Peyer's patch (tissue), 4 donors: ENCODE results near the gene DDR1. TPM values are rescaled to one million over a fixed set of nuclear protein-coding genes. Genes with fewer than 3 reads are reported as not detected.
"Not testable (repeated sequence)": the region's sequence is repeated elsewhere in the genome, so short reads cannot be mapped to it uniquely, and the experiment has no call there.

Source experiments
- DNase-seq, 3 donors: peaks; one replicate each; pipeline ENCODE4 v3.0.0-alpha.2; 2017 to 2019
- H3K27ac ChIP-seq, 4 donors: fragments of 200-600 bp; sonication (generic); one replicate each; pipeline ENCODE4 v1.5.1; 2016 to 2019
- H3K27me3 ChIP-seq, 2 donors: fragments of 200-600 bp; sonication (generic); one replicate each; pipeline ENCODE4 v1.5.1; 2019
- H3K36me3 ChIP-seq, 3 donors: fragments of 200-600 bp; sonication (generic); one replicate each; pipeline ENCODE4 v1.5.1; 2016 to 2019
- H3K4me1 ChIP-seq, 4 donors: fragments of 200-600 bp; sonication (generic); one replicate each; pipeline ENCODE4 v1.5.1; 2016 to 2019
- H3K4me3 ChIP-seq, 4 donors: fragments of 200-600 bp; sonication (generic); 1 replicate in 3 of 4; 2 replicates in 1 of 4; pipeline ENCODE4 v1.5.1; 2016 to 2019; ENCODE audit warnings: mild to moderate bottlenecking in 1 of 4
- H3K9me3 ChIP-seq, 4 donors: fragments of 200-600 bp; sonication (generic); one replicate each; pipeline ENCODE4 v1.5.1; 2016 to 2019; ENCODE audit warnings: mild to moderate bottlenecking in 1 of 4
- POLR2A ChIP-seq, 2 donors: fragments of 450-650 bp; IDR thresholded peaks; one replicate each; pipeline ENCODE4 v1.5.1; 2017; ENCODE audit warnings: antibody characterized with exemption in 2 of 2, mild to moderate bottlenecking in 2 of 2, moderate library complexity in 2 of 2
- total RNA-seq, 4 donors: library from RNA; depleted of rRNA; stranded (reverse); fragments of >200 nt; gene quantifications; one replicate each; pipeline ENCODE4 v1.1.0, GENCODE V29; 2016
- TF ChIP-seq, protein P1 (sequence below), 6 experiments: fragments of 450-650 bp in 4 of 6; fragments of 200-600 bp in 2 of 6; sonication (generic) in 1 of 6; IDR thresholded peaks; one replicate each; pipeline ENCODE4 v1.5.1; 2017 to 2019; ENCODE audit warnings: antibody characterized with exemption in 6 of 6, mild to moderate bottlenecking in 3 of 6, moderate library complexity in 1 of 6

DDR1 gene
- total RNA-seq, 4 donors from 2014 or later, result 70.1 to 166 (median 143) TPM

GRCh38 chr6:30898750-30899360 lies 14.5 kb downstream of the DDR1 start:
- DNase-seq, result no peak
- TF ChIP-seq POLR2A (IDR thresholded peaks at IDR 0.05), result no peak
- TF ChIP-seq, protein P1, sequence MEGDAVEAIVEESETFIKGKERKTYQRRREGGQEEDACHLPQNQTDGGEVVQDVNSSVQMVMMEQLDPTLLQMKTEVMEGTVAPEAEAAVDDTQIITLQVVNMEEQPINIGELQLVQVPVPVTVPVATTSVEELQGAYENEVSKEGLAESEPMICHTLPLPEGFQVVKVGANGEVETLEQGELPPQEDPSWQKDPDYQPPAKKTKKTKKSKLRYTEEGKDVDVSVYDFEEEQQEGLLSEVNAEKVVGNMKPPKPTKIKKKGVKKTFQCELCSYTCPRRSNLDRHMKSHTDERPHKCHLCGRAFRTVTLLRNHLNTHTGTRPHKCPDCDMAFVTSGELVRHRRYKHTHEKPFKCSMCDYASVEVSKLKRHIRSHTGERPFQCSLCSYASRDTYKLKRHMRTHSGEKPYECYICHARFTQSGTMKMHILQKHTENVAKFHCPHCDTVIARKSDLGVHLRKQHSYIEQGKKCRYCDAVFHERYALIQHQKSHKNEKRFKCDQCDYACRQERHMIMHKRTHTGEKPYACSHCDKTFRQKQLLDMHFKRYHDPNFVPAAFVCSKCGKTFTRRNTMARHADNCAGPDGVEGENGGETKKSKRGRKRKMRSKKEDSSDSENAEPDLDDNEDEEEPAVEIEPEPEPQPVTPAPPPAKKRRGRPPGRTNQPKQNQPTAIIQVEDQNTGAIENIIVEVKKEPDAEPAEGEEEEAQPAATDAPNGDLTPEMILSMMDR (IDR thresholded peaks at IDR 0.05), result no peak
- no peak overlapping the region for H3K27ac ChIP-seq
- peaks cover 0 to 5% (median 2%) of the 10 kb centered on the region in 4 donors for H3K4me1 ChIP-seq
- H3K27me3 ChIP-seq, result no peaks in the 10 kb centered on the region
- H3K4me3 ChIP-seq, result no peak overlapping the region
- H3K36me3 ChIP-seq, result peaks cover 0 to 61% (median 0%) of the 10 kb centered on the region in 3 donors
- no peaks in the 10 kb centered on the region for H3K9me3 ChIP-seq

- no peak for DNase-seq
- Histone ChIP-seq H3K9me3 (no peaks in the 10 kb centered on the region), H3K4me1 (peaks cover 0 to 5% (median 2%) of the 10 kb centered on the region in 4 donors), H3K36me3 (peaks cover 0 to 40% (median 0%) of the 10 kb centered on the region in 3 donors), H3K27me3 (no peaks in the 10 kb centered on the region), H3K27ac (no peak overlapping the region), H3K4me3 (no peak overlapping the region)
- TF ChIP-seq POLR2A (IDR thresholded peaks at IDR 0.05), result no peak
- TF ChIP-seq, protein P1 (IDR thresholded peaks at IDR 0.05), result no peak
Measured at GRCh38 chr6:30900863-30901417, 16.6 kb downstream of the DDR1 start.

GRCh38 chr6:30901436-30901835 lies 17.1 kb downstream of the DDR1 start:
- no peak for TF ChIP-seq POLR2A (IDR thresholded peaks at IDR 0.05)
- TF ChIP-seq, protein P1 (IDR thresholded peaks at IDR 0.05), result no peak
- H3K27ac ChIP-seq, result no peak overlapping the region
- H3K4me3 ChIP-seq, result no peak overlapping the region
- DNase-seq, result no peak
- H3K9me3 ChIP-seq, result no peaks in the 10 kb centered on the region
- H3K36me3 ChIP-seq, result peaks cover 0 to 35% (median 0%) of the 10 kb centered on the region in 3 donors
- no peaks in the 10 kb centered on the region for H3K27me3 ChIP-seq
- H3K4me1 ChIP-seq, result peaks cover 0 to 5% (median 2%) of the 10 kb centered on the region in 4 donors

GRCh38 chr6:30902196-30902595 lies 17.9 kb downstream of the DDR1 start:
- not testable (repeated sequence) for H3K4me3 ChIP-seq, H3K9me3 ChIP-seq, H3K27ac ChIP-seq, DNase-seq, H3K4me1 ChIP-seq, H3K27me3 ChIP-seq
- peaks cover 0 to 27% (median 0%) of the 10 kb centered on the region in 3 donors for H3K36me3 ChIP-seq

DNA sequence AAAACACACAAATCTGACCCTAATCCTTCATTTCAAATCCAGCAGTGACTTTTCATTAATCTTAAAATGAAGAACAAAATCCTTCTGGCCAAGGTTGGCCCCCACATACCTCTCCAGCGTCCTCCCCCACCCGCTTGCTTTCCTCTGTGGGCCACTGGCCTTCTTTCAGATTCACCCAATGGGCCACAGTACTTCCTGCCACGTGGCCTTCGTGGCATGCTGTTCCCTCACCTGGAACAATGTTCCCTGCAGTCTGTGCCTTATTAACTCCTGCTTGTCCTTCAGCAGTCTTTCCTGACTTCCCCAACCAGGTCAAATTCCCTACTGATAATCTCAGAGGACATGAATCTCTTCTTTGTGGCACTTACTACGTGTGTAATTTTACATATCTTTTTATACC lies 18.4 kb downstream of the DDR1 start:
- no peaks in the 10 kb centered on the region for H3K27me3 ChIP-seq
- H3K4me1 ChIP-seq, result peaks cover 0 to 5% (median 2%) of the 10 kb centered on the region in 4 donors
- H3K4me3 ChIP-seq, result no peak overlapping the region
- H3K9me3 ChIP-seq, result no peaks in the 10 kb centered on the region
- peaks cover 0 to 22% (median 0%) of the 10 kb centered on the region in 3 donors for H3K36me3 ChIP-seq
- peak in 1 of 3 donors; percentile 37 for DNase-seq
- no peak overlapping the region for H3K27ac ChIP-seq
- no peak for TF ChIP-seq POLR2A (IDR thresholded peaks at IDR 0.05)
- TF ChIP-seq, protein P1 (IDR thresholded peaks at IDR 0.05), result no peak

- Histone ChIP-seq H3K27me3 (no peaks in the 10 kb centered on the region), H3K27ac (no peak overlapping the region), H3K4me1 (peaks cover 0 to 5% (median 2%) of the 10 kb centered on the region in 4 donors), H3K4me3 (no peak overlapping the region), H3K9me3 (no peaks in the 10 kb centered on the region), H3K36me3 (peaks cover 0 to 17% (median 0%) of the 10 kb centered on the region in 3 donors)
- no peak for TF ChIP-seq POLR2A (IDR thresholded peaks at IDR 0.05)
- TF ChIP-seq, protein P1 (IDR thresholded peaks at IDR 0.05), result no peak
- DNase-seq, result peak in 1 of 3 donors; percentile 28
Measured at GRCh38 chr6:30903236-30903635, 18.9 kb downstream of the DDR1 start.

DNA sequence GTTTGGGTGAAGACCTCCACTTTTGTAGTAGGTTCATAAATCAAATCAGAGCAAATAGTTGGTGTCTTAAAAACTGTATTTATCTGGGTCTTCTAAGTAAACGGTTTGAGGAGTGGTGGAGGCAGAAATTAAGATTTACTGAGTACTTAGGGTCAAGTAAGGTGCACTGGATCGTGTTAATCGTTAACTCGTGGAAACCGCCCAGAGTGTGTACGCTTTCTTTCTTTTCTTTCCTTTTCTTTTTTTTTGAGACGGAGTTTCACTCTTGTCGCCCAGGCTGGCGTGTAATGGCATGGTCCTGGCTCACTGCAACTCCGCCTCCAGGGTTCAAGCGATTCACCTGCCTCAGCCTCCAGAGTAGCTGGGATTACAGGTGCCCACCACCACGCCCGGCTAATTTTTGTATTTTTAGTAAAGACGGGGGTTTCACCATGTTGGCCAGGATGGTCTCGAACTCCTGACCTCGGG lies 23.0 kb downstream of the DDR1 start:
- Histone ChIP-seq H3K4me1 (peaks cover 0 to 10% (median 8%) of the 10 kb centered on the region in 4 donors), H3K27ac (peak overlapping the region in 3 of 4 donors; percentile 8 to 47 (median 16)), H3K36me3 (peaks cover 0 to 16% (median 0%) of the 10 kb centered on the region in 3 donors), H3K4me3 (peak overlapping the region; percentile 47 to 81 (median 74))
- DNase-seq, H3K27me3 ChIP-seq, H3K9me3 ChIP-seq: not testable (repeated sequence)
